Measurements from ENCODE around the gene TSPEAR. TPM values are rescaled to one million over a fixed set of nuclear protein-coding genes. Genes with fewer than 3 reads are reported as not detected.

Gene TSPEAR
- total and polyA plus RNA-seq, 4 donors: 0.24 to 0.66 (median 0.33) TPM; not detected in 1

DNA sequence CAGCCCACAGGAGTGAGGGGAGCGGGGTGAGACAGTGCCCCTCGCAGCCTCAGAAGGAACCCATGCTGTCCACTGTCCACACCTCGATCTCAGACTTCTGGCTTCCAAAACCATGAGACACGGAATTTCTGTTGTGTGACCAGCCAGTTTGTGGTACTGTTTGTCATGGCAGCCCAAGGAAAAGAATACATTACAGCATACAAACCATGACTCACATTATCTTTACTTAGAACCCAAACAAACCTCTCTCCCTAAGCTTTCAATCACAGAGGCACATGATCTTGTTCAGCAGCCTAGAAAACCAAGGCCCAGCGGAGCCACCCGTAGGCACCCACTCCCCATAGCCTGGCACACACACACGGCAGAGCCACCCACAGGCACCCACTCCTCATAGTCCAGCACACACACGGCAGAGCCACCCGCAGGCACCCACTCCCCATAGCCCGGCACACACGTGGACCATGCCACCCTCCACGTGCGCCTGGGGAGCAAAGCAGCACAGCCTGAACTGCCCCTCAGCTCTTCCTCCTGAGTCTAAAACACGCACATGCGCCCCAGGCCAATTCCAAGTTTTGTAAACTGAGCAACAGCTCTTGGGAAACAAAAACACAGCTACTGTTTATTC, 138.3 kb downstream of the TSPEAR start:
- Histone ChIP-seq H3K4me1 (ENCODE audit: control insufficient read depth, insufficient read depth, low read length) (peaks cover 4% of the 10 kb centered on the region), H3K36me3 (ENCODE audit: control insufficient read depth, insufficient read depth, low read length) (no peaks in the 10 kb centered on the region), H3K4me3 (ENCODE audit: low read depth, low read length) (no peak overlapping the region), H3K27me3 (ENCODE audit: control insufficient read depth, insufficient read depth, low read length) (no peaks in the 10 kb centered on the region), H3K9me3 (ENCODE audit: control insufficient read depth, insufficient read depth, low read length) (peaks cover 4% of the 10 kb centered on the region), H3K27ac (ENCODE audit: low read depth, low read length) (no peak overlapping the region)
- WGBS (ENCODE audit: insufficient coverage): 91% methylated on average over 14 of the region's 15 CpGs
- DNase-seq (ENCODE audit: low read depth in 4 of 6, low spot score in 6 of 6): no peak

DNA sequence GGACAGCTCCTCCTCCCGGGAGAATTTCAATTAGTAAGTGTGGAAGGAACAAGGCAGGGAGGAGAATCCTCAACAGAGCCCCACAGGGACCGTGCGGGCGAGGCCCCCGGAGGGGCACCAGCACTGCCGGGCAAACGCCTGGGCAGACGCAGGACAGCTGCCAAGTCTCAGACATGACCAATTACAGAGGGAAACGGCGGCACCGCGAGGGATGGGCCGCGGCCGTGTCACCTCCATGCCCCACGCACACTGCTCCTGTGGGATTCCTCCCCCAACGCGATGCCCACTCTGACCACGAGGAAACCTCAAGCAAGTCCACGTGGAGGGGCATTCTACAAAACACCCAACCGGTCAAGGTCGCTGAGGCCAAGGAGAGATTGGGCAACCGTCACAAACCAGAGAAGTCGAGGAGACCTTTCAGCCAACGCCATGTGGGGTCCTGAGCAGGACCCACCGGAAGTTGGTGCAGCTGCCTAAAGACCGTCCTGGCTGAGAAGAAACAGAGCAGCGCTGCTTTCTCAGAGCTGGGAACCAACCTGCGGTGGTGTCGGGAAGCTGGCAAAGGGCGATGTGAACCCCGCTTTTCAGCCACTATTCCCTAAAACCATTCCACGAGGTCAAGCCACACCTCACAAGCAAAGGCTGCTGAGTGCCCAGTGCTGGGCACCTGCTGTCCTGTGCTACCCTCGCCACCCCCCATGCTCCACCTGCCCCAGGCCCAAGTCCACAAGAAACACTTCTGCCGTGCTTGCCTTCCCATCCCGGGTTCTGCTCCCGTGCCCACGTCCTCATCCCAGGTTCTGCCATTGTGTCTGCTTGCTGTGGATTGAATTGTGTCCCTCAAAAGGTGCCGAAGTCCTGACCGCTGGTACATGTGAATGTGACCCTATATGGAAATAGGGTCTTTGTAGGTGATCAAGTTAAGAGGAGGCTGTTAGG, 139.3 kb downstream of the TSPEAR start:
- Histone ChIP-seq H3K27me3 (ENCODE audit: control insufficient read depth, insufficient read depth, low read length) (no peaks in the 10 kb centered on the region), H3K9me3 (ENCODE audit: control insufficient read depth, insufficient read depth, low read length) (peaks cover 2% of the 10 kb centered on the region), H3K27ac (ENCODE audit: low read depth, low read length) (no peak overlapping the region), H3K36me3 (ENCODE audit: control insufficient read depth, insufficient read depth, low read length) (no peaks in the 10 kb centered on the region), H3K4me1 (ENCODE audit: control insufficient read depth, insufficient read depth, low read length) (peaks cover 4% of the 10 kb centered on the region), H3K4me3 (ENCODE audit: low read depth, low read length) (no peak overlapping the region)
- WGBS (ENCODE audit: insufficient coverage): 93% methylated on average over 40 of the region's 40 CpGs
- no peak for DNase-seq (ENCODE audit: low read depth in 4 of 6, low spot score in 6 of 6)

DNA sequence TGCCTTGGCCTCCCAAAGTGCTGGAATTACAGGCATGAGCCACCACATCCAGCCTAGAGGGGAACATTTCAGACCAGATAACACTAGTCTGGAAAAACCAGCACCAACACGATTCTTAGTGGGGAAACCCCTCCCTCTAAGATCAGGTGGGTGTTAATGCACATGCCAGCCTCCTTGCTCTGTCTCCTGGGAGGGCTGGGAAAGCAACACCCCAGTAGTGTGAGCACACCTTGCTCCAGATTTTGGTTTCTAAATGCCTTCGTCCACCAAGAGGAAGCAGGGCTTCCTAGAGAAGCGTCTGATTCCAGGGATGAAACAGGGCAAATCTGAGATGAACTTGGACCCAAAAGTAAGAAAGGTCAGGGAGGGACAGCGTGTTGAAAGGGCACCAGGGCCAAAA, 140.1 kb downstream of the TSPEAR start:
- 100% methylated on average over 2 of the region's 4 CpGs for WGBS (ENCODE audit: insufficient coverage)
- H3K36me3 ChIP-seq (ENCODE audit: control insufficient read depth, insufficient read depth, low read length): no peaks in the 10 kb centered on the region
- DNase-seq (ENCODE audit: low read depth in 4 of 6, low spot score in 6 of 6): no peak
- peaks cover 4% of the 10 kb centered on the region for H3K4me1 ChIP-seq (ENCODE audit: control insufficient read depth, insufficient read depth, low read length)
- no peaks in the 10 kb centered on the region for H3K9me3 ChIP-seq (ENCODE audit: control insufficient read depth, insufficient read depth, low read length)
- no peak overlapping the region for H3K27ac ChIP-seq (ENCODE audit: low read depth, low read length)
- H3K27me3 ChIP-seq (ENCODE audit: control insufficient read depth, insufficient read depth, low read length): no peaks in the 10 kb centered on the region
- no peak overlapping the region for H3K4me3 ChIP-seq (ENCODE audit: low read depth, low read length)

DNA sequence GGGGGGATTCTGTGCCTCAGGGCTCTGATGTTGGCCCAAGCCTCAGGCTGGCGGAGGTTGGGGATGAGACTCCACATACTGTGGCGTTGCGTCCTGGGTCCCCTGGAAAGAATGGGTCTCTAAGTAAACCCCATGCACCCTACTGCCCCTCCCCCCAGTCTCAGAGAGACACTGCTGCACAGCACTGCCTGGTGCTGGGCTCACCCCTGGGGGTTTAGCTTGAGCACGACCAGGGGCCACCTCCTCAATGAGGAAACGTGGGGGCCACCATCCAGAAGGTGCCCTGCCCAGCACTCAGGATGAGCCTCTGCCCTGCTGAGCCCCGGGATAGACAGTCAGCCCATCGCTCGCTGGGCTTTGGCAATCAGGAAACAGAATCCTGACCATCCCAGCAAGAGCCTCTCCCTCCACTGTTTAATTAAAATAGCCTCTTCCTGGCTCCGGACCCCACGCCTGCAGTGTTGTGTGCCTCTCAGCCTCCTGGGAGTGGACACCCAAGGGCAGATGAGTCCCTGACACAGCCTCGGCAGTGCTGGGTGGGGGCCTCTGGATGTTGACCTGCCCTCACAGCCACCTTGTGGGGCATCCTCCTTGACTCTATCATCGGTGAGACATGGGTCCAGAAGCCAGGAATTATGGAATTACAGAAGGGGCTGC, 141.4 kb downstream of the TSPEAR start:
- Histone ChIP-seq H3K4me3 (ENCODE audit: low read depth, low read length) (no peak overlapping the region), H3K4me1 (ENCODE audit: control insufficient read depth, insufficient read depth, low read length) (peaks cover 3% of the 10 kb centered on the region), H3K36me3 (ENCODE audit: control insufficient read depth, insufficient read depth, low read length) (no peaks in the 10 kb centered on the region), H3K9me3 (ENCODE audit: control insufficient read depth, insufficient read depth, low read length) (no peaks in the 10 kb centered on the region), H3K27ac (ENCODE audit: low read depth, low read length) (no peak overlapping the region), H3K27me3 (ENCODE audit: control insufficient read depth, insufficient read depth, low read length) (no peaks in the 10 kb centered on the region)
- 81% methylated on average over 12 of the region's 12 CpGs for WGBS (ENCODE audit: insufficient coverage)
- no peak for DNase-seq (ENCODE audit: low read depth in 4 of 6, low spot score in 6 of 6)

DNA sequence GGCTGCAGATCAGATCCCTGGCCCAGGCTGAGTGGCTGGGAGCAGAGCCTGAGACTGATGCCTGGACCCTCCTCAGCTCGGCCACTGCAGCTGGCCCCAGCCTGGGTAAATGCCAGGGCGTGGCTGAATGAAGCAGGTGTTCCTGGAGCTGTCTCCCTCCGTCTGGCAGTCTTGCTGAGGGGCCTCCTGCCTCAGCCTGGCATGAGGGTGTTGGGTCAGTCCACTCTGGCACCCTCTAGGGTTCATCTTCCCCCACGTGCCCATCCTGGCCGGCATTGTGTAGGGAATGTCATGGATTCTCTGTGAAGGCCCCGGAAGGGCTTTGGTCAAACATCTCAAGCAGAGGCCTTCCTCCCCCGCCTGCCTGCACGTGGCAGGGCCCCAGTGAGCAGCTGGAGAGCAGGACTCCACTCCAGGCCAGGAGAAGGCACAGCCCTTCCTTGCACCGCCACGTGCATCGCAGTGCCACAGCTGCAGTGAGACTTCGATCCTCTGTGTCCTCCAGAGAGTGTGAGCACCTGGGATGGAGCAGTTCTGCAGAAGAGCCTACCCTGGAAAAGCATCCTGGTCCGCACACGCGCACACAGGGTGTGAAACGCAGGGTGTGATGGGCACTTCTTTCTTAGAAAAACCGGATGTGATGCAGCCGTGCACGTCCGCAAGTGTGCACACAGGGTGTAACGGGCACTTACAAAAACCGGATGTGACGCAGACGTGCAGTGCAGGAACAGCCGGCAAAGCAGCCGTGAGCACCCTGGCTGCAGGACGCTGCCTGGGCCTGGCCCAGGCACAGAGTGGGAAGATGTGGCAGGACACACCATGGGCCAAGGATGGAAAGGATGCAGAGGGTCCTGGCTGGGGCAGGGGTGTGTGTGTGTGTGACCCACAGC, 142.5 kb downstream of the TSPEAR start:
- Histone ChIP-seq H3K9me3 (ENCODE audit: control insufficient read depth, insufficient read depth, low read length) (no peaks in the 10 kb centered on the region), H3K36me3 (ENCODE audit: control insufficient read depth, insufficient read depth, low read length) (no peaks in the 10 kb centered on the region), H3K4me3 (ENCODE audit: low read depth, low read length) (no peak overlapping the region), H3K27me3 (ENCODE audit: control insufficient read depth, insufficient read depth, low read length) (no peaks in the 10 kb centered on the region), H3K4me1 (ENCODE audit: control insufficient read depth, insufficient read depth, low read length) (no peaks in the 10 kb centered on the region), H3K27ac (ENCODE audit: low read depth, low read length) (no peak overlapping the region)
- no peak for DNase-seq (ENCODE audit: low read depth in 4 of 6, low spot score in 6 of 6)
- WGBS (ENCODE audit: insufficient coverage): 82% methylated on average over 25 of the region's 27 CpGs

DNA sequence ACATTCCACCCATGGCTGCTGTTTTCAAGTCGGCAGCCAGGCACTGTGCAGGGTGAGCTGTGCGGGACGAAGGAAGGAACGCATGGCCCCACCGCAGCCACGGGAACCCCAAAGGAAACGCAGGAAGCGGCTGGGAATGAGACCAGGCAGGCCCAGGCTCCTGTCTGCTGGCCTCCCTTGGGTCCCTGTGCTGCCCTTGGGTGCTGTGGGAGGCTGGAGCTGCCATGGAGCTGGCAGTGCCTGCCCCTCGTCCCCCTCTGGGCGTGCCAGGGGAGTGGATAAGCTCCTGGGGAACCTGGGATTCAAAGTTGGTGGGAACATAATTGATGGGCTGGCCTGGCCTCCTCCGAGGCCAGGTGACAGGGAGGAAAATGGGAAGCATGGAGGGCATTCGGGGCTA, 143.1 kb downstream of the TSPEAR start:
- Histone ChIP-seq H3K27ac (ENCODE audit: low read depth, low read length) (no peak overlapping the region), H3K4me3 (ENCODE audit: low read depth, low read length) (no peak overlapping the region), H3K4me1 (ENCODE audit: control insufficient read depth, insufficient read depth, low read length) (no peaks in the 10 kb centered on the region), H3K27me3 (ENCODE audit: control insufficient read depth, insufficient read depth, low read length) (no peaks in the 10 kb centered on the region), H3K36me3 (ENCODE audit: control insufficient read depth, insufficient read depth, low read length) (no peaks in the 10 kb centered on the region), H3K9me3 (ENCODE audit: control insufficient read depth, insufficient read depth, low read length) (no peaks in the 10 kb centered on the region)
- WGBS (ENCODE audit: insufficient coverage): 80% methylated on average over 12 of the region's 12 CpGs
- DNase-seq (ENCODE audit: low read depth in 4 of 6, low spot score in 6 of 6): no peak

DNA sequence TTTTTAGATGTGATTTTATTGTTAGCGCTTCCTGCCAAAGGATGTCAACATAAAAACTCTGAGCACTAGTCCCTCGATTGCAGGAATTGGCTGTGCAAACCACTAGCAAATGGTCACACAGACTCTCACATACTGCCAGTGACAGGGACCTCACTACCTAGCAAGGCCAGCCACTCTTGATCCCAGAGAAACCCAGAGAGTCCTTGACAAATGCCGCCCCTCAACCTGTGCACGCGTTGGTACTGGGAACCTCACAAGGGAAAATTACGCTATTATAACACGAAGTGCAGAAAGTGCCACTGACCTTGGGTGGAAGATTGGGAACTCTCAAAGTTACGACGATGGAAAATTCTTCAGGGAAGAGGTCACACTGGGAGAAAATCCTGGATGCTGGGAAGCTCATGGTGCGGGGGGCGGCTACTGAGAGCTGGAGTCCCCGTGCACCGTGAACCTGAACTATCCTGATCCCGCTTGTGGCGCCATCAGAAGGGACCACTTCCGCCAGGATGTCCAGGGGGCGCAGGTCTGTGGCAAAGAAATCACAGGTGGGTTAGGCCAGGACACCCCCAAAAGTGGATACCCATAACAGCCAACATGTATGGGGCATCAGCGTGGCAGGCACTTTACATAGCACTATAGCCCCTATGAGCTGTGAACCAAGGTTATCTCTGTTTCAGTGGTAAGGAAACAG, 143.7 kb downstream of the TSPEAR start:
- no peak overlapping the region for H3K4me3 ChIP-seq (ENCODE audit: low read depth, low read length)
- H3K36me3 ChIP-seq (ENCODE audit: control insufficient read depth, insufficient read depth, low read length): no peaks in the 10 kb centered on the region
- peaks cover under 1% of the 10 kb centered on the region for H3K9me3 ChIP-seq (ENCODE audit: control insufficient read depth, insufficient read depth, low read length)
- H3K4me1 ChIP-seq (ENCODE audit: control insufficient read depth, insufficient read depth, low read length): no peaks in the 10 kb centered on the region
- H3K27me3 ChIP-seq (ENCODE audit: control insufficient read depth, insufficient read depth, low read length): no peaks in the 10 kb centered on the region
- no peak for DNase-seq (ENCODE audit: low read depth in 4 of 6, low spot score in 6 of 6)
- H3K27ac ChIP-seq (ENCODE audit: low read depth, low read length): no peak overlapping the region
- WGBS (ENCODE audit: insufficient coverage): 93% methylated on average over 17 of the region's 18 CpGs

DNA sequence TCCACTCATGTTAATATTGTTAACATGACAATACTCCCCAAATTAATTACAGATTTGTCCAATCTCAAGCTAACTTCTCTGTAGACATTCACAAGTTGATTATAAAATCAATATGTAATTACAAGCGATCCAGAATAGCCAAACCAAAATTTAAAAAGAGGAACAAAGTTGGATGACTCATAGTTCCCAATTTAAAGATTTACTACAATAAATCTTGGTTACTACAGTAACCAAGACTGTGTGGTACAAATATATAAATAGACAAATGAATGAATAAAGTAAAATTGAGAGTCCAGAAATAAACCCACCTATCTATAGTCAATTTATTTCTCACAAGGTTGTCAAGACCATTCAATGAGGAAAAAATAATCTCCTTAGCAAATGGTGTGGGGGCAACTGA, 145.0 kb downstream of the TSPEAR start:
- H3K36me3 ChIP-seq (ENCODE audit: control insufficient read depth, insufficient read depth, low read length): no peaks in the 10 kb centered on the region
- H3K27ac ChIP-seq (ENCODE audit: low read depth, low read length): no peak overlapping the region
- WGBS (ENCODE audit: insufficient coverage): no CpG with 5 or more reads among the region's 1 CpG
- no peak overlapping the region for H3K4me3 ChIP-seq (ENCODE audit: low read depth, low read length)
- H3K9me3 ChIP-seq (ENCODE audit: control insufficient read depth, insufficient read depth, low read length): peaks cover 3% of the 10 kb centered on the region
- no peaks in the 10 kb centered on the region for H3K27me3 ChIP-seq (ENCODE audit: control insufficient read depth, insufficient read depth, low read length)
- no peak for DNase-seq (ENCODE audit: low read depth in 4 of 6, low spot score in 6 of 6)
- H3K4me1 ChIP-seq (ENCODE audit: control insufficient read depth, insufficient read depth, low read length): no peaks in the 10 kb centered on the region
